ENCODE measurements around the gene ARID3C. TPM values are rescaled to one million over a fixed set of nuclear protein-coding genes. Genes with fewer than 3 reads are reported as not detected.

The ARID3C gene
- total RNA-seq, 4 donors from 2014 or later = 0.53 TPM; not detected in 3

DNA sequence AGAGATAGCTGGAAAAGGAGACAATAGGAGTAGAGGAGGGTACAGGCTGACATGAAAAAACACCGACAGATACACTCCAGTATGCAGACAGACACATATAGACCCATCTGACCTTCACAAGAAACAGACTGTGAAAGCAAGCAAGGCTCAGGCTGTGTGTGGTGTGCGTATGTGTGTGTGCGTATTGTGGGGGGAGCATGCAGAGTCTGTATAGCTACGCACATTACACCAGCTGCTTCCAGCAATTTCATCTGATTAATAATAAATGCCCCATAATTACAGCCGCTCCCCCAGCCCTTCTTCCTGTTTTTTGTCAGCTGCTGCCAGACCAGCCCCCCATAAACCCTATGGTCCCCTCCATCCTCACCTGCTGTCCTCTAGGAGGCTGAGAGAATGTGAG is 46.1 kb downstream of the ARID3C start:
- Histone ChIP-seq H3K27ac (no peak overlapping the region), H3K4me1 (peaks cover 0 to 23% (median 4%) of the 10 kb centered on the region in 4 donors), H3K36me3 (no peaks in the 10 kb centered on the region), H3K4me3 (no peak overlapping the region), H3K9me3 (no peaks in the 10 kb centered on the region), H3K27me3 (peaks cover 0 to 22% of the 10 kb centered on the region in 2 donors)
- TF ChIP-seq POLR2A (IDR thresholded peaks at IDR 0.05) = no peak
- TF ChIP-seq CTCF (IDR thresholded peaks at IDR 0.05) = no peak
- no peak for DNase-seq

DNA sequence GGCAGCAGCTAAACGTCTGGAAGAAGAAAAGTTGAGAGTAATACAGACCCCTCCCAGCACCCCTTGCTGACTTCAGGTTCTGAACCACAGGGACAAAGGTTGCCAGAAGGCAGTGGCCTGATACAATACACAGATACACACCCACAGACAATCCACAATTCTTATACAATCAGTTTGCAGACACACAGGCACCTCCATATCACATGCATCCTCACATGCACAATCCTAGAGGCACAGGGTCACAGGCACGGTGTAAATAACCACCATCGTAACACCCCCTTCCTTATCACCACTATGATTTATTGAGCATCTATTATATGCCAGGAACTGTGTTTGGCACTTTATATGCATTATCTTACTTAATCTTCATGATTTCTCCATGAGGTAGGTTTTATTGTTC is 47.5 kb downstream of the ARID3C start:
- peaks cover 0 to 38% (median 6%) of the 10 kb centered on the region in 4 donors for H3K4me1 ChIP-seq
- no peaks in the 10 kb centered on the region for H3K9me3 ChIP-seq
- TF ChIP-seq POLR2A (IDR thresholded peaks at IDR 0.05) (no peak), CTCF (IDR thresholded peaks at IDR 0.05) (no peak)
- no peaks in the 10 kb centered on the region for H3K36me3 ChIP-seq
- peak overlapping the region in 1 of 4 donors; percentile 55 for H3K27ac ChIP-seq
- H3K4me3 ChIP-seq = no peak overlapping the region
- no peak for DNase-seq
- H3K27me3 ChIP-seq = peaks cover 0 to 19% of the 10 kb centered on the region in 2 donors

DNA sequence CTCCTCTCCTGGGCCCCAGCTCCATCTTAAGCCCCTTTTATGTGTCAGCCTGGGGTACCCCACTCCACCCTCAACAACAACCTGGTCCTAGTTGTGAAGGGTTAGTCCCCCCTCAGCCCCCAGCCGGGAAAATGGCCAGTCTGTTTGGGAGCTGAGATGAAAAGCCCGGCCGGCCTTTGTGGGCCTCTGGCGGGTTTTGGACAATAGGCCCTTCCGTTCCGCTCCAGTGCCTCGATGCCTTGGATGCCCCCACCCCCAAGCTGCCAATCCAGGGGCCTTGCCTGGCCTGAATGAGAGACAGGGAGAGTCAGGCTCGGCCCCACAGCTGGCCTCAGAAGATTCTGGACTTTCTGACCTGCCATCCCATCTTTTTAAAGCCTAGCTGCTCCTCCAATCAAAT is 48.5 kb downstream of the ARID3C start:
- Histone ChIP-seq H3K27ac (no peak overlapping the region), H3K4me1 (peaks cover 0 to 45% (median 6%) of the 10 kb centered on the region in 4 donors), H3K36me3 (no peaks in the 10 kb centered on the region), H3K9me3 (no peaks in the 10 kb centered on the region), H3K27me3 (peaks cover 0 to 14% of the 10 kb centered on the region in 2 donors), H3K4me3 (no peak overlapping the region)
- no peak for DNase-seq
- no peak for TF ChIP-seq CTCF (IDR thresholded peaks at IDR 0.05)
- no peak for TF ChIP-seq POLR2A (IDR thresholded peaks at IDR 0.05)

- TF ChIP-seq CTCF (IDR thresholded peaks at IDR 0.05) (no peak), POLR2A (IDR thresholded peaks at IDR 0.05) (no peak)
- Histone ChIP-seq H3K4me3 (no peak overlapping the region), H3K9me3 (no peaks in the 10 kb centered on the region), H3K27ac (no peak overlapping the region), H3K4me1 (peaks cover 0 to 45% (median 6%) of the 10 kb centered on the region in 4 donors), H3K27me3 (peaks cover 0 to 17% of the 10 kb centered on the region in 2 donors), H3K36me3 (no peaks in the 10 kb centered on the region)
- no peak for DNase-seq
These were observed 49.1 kb downstream of the ARID3C start for GRCh38 chr9:34579808-34580163.

DNA sequence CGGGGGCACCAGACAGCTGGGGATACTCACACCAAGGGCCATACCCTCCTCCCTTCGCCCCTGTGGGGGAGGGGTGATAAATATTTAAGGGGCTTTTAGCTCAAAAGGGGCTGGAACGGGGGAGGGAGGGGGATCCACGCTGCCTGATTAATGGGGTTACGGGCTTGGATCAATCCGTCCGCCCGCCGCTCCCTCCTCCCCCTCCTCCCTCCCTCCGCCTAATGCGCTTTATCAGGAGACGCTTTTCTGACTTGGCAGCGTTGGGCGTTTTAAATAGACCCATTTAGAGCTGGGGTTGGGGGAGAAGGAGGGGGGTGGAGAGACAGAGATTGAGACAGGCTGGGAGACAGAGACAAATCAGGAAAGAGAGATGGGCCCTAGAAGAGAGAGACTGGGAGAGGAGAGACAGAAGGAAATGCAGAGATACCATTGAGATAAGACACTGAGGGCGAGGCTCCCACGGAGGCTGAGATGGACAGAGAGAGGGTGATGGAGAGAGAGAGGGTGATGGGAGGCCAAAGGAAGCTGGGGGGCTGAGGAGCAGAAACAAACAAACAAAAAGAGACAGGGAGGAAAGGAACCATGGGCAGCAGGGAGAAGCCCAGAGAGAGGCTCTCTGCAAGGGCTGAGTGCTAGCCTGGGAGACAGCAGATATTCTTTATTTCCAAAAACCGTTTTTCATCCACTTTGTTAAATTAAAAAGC is 49.6 kb downstream of the ARID3C start:
- H3K36me3 ChIP-seq = no peaks in the 10 kb centered on the region
- no peak overlapping the region for H3K27ac ChIP-seq
- H3K27me3 ChIP-seq = peaks cover 0 to 17% of the 10 kb centered on the region in 2 donors
- peaks cover 0 to 45% (median 6%) of the 10 kb centered on the region in 4 donors for H3K4me1 ChIP-seq
- H3K4me3 ChIP-seq = no peak overlapping the region
- TF ChIP-seq CTCF (IDR thresholded peaks at IDR 0.05) (no peak), POLR2A (IDR thresholded peaks at IDR 0.05) (no peak)
- no peak for DNase-seq
- H3K9me3 ChIP-seq = no peaks in the 10 kb centered on the region
